ENCODE measurements around the gene BAIAP2L1. TPM values are rescaled to one million over a fixed set of nuclear protein-coding genes. Genes with fewer than 3 reads are reported as not detected.

The BAIAP2L1 gene
- total RNA-seq, 3 donors from 2014 or later: 1.3 to 11.0 (median 8.5) TPM

GRCh38 chr7:98406827-98407226 is 5.9 kb upstream of the BAIAP2L1 start:
- Histone ChIP-seq H3K36me3 (no peaks in the 10 kb centered on the region), H3K4me1 (no peaks in the 10 kb centered on the region), H3K27ac (no peak overlapping the region), H3K27me3 (no peaks in the 10 kb centered on the region), H3K9me3 (no peaks in the 10 kb centered on the region), H3K4me3 (no peak overlapping the region)
- no peak for DNase-seq (ENCODE audit: low spot score in 2 of 2)
- no peak for TF ChIP-seq POLR2A (IDR thresholded peaks at IDR 0.05)
- TF ChIP-seq CTCF (IDR thresholded peaks at IDR 0.05): no peak
- TF ChIP-seq POLR2AphosphoS5 (IDR thresholded peaks at IDR 0.05): no peak
- intact Hi-C loops (cut with DNase I; ENCODE audit: low total_unique reads): no loop called here

- Histone ChIP-seq H3K36me3 (no peaks in the 10 kb centered on the region), H3K4me3 (no peak overlapping the region), H3K4me1 (no peaks in the 10 kb centered on the region), H3K27me3 (no peaks in the 10 kb centered on the region), H3K9me3 (no peaks in the 10 kb centered on the region), H3K27ac (no peak overlapping the region)
- intact Hi-C loops (cut with DNase I; ENCODE audit: low total_unique reads): no loop called here
- no peak for TF ChIP-seq CTCF (IDR thresholded peaks at IDR 0.05)
- no peak for TF ChIP-seq POLR2A (IDR thresholded peaks at IDR 0.05)
- TF ChIP-seq POLR2AphosphoS5 (IDR thresholded peaks at IDR 0.05): no peak
- DNase-seq (ENCODE audit: low spot score in 2 of 2): no peak
Observed at GRCh38 chr7:98404840-98405239, 4.0 kb upstream of the BAIAP2L1 start.

- Histone ChIP-seq H3K27me3 (no peaks in the 10 kb centered on the region), H3K4me1 (no peaks in the 10 kb centered on the region), H3K9me3 (no peaks in the 10 kb centered on the region), H3K4me3 (peak overlapping the region; percentile 41 to 84 (median 79)), H3K27ac (peak overlapping the region; percentile 77 to 88), H3K36me3 (no peaks in the 10 kb centered on the region)
- DNase-seq (ENCODE audit: low spot score in 2 of 2): no peak
- intact Hi-C loops (cut with DNase I; ENCODE audit: low total_unique reads): loop anchor here (10.0 kb wide), 1 partner anchor 665 kb away; no protein-coding TSS in a partner anchor
- TF ChIP-seq POLR2AphosphoS5 (IDR thresholded peaks at IDR 0.05) (no peak), POLR2A (IDR thresholded peaks at IDR 0.05) (no peak), CTCF (IDR thresholded peaks at IDR 0.05) (no peak)
Observed at GRCh38 chr7:98399890-98400541, 874 bp downstream of the BAIAP2L1 start.

- peak overlapping the region in 2 of 3 donors; percentile 79 to 84 for H3K4me3 ChIP-seq
- H3K4me1 ChIP-seq: no peaks in the 10 kb centered on the region
- no peaks in the 10 kb centered on the region for H3K9me3 ChIP-seq
- no peaks in the 10 kb centered on the region for H3K36me3 ChIP-seq
- H3K27me3 ChIP-seq: no peaks in the 10 kb centered on the region
- intact Hi-C loops (cut with DNase I; ENCODE audit: low total_unique reads): loop anchor here (10.0 kb wide), 1 partner anchor 665 kb away; no protein-coding TSS in a partner anchor
- no peak for DNase-seq (ENCODE audit: low spot score in 2 of 2)
- H3K27ac ChIP-seq: peak overlapping the region; percentile 16 to 65
- TF ChIP-seq POLR2A (IDR thresholded peaks at IDR 0.05) (no peak), POLR2AphosphoS5 (IDR thresholded peaks at IDR 0.05) (no peak), CTCF (IDR thresholded peaks at IDR 0.05) (no peak)
Observed at GRCh38 chr7:98399462-98399861, 1.4 kb downstream of the BAIAP2L1 start.

GRCh38 chr7:98398567-98399372 is 2.1 kb downstream of the BAIAP2L1 start:
- TF ChIP-seq POLR2A (IDR thresholded peaks at IDR 0.05): no peak
- no peak for TF ChIP-seq CTCF (IDR thresholded peaks at IDR 0.05)
- TF ChIP-seq POLR2AphosphoS5 (IDR thresholded peaks at IDR 0.05): no peak
- Histone ChIP-seq H3K4me1 (no peaks in the 10 kb centered on the region), H3K27ac (peak overlapping the region in 1 of 2 donors; percentile 65), H3K27me3 (no peaks in the 10 kb centered on the region), H3K9me3 (no peaks in the 10 kb centered on the region), H3K4me3 (peak overlapping the region in 1 of 3 donors; percentile 79), H3K36me3 (no peaks in the 10 kb centered on the region)
- no peak for DNase-seq (ENCODE audit: low spot score in 2 of 2)
- intact Hi-C loops (cut with DNase I; ENCODE audit: low total_unique reads): loop anchor here (10.0 kb wide), 1 partner anchor 666 kb away; no protein-coding TSS in a partner anchor
